GM10266 (cell line): ENCODE measurements around the gene UBE2E3.

Experiments
- DNase-seq: peaks from one replicate; pipeline ENCODE4 v3.0.0; 2012; ENCODE audit errors: extremely low spot score
- CTCF ChIP-seq: IDR thresholded peaks from 2 replicates; pipeline ENCODE4 v1.5.1; 2012; ENCODE audit warnings: mild to moderate bottlenecking, low read depth; ENCODE audit not compliant: control insufficient read depth, insufficient read depth; ENCODE audit errors: missing control alignments

Gene UBE2E3

GRCh38 chr2:181111059-181111458, 130.7 kb downstream of the UBE2E3 start:
- TF ChIP-seq CTCF, result no peak
- no peak for DNase-seq

- TF ChIP-seq CTCF, result no peak
Measured at GRCh38 chr2:181112916-181113315, 132.5 kb downstream of the UBE2E3 start.

More at GRCh38 chr2:181112916-181113315, 132.5 kb downstream of the UBE2E3 start:
- DNase-seq, result no peak
